AG04450 (cell line): Measurements from ENCODE around the gene PGM2. TPM values are rescaled to one million over a fixed set of nuclear protein-coding genes. Genes with fewer than 3 reads are reported as not detected.

Experiments
- CTCF ChIA-PET: fragments of 300-600, 350-600 bp; formaldehyde crosslinking; extraction: SDS; loops from one replicate; lab custom pipeline; 2022; ENCODE audit warnings: antibody characterized with exemption, inconsistent platforms; lab: Charles Lee
- POLR2A ChIA-PET: fragments of 350-600 bp; formaldehyde crosslinking; extraction: SDS; loops from one replicate; lab custom pipeline; 2021; ENCODE audit warnings: antibody characterized with exemption, inconsistent platforms; lab: Yijun Ruan, JAX
- DNase-seq: peaks from one replicate; pipeline ENCODE4 v3.0.0-alpha.2; 2011; ENCODE audit warnings: low read depth, low spot score
- H3K27ac ChIP-seq: one replicate; pipeline ENCODE4 v1.5.1; 2012; ENCODE audit warnings: low read depth, low read length, control low read depth
- H3K27me3 ChIP-seq: one replicate; pipeline ENCODE4 v1.6.0; 2012; ENCODE audit warnings: low read length; ENCODE audit not compliant: control insufficient read depth, insufficient read depth
- H3K4me3 ChIP-seq: 2 replicates; pipeline ENCODE4 v1.5.1; 2011; ENCODE audit warnings: mild to moderate bottlenecking, low read depth, low read length, control low read depth
- H3K9me3 ChIP-seq: 2 replicates; pipeline ENCODE4 v1.5.1; 2012; ENCODE audit warnings: low read length; ENCODE audit not compliant: control insufficient read depth, insufficient read depth
- polyA plus RNA-seq: library from polyadenylated mRNA; depleted of rRNA; stranded (reverse); fragments of >200 nt; gene quantifications from 2 replicates; pipeline ENCODE4 v1.2.3, GENCODE V29; 2011
- TF ChIP-seq, protein P1 (sequence below): IDR thresholded peaks from 2 replicates; pipeline ENCODE4 v1.5.1; 2011; ENCODE audit warnings: low read depth, low read length, control low read depth, inconsistent platforms

PGM2 gene
- polyA plus RNA-seq, 1 experiment: 24.1 TPM

GRCh38 chr4:37865450-37865849 lies 39.0 kb downstream of the PGM2 start:
- no peaks in the 10 kb centered on the region for H3K27me3 ChIP-seq
- ChIA-PET CTCF (no interaction called here), POLR2A (no interaction called here)
- no peak overlapping the region for H3K27ac ChIP-seq
- TF ChIP-seq, protein P1, sequence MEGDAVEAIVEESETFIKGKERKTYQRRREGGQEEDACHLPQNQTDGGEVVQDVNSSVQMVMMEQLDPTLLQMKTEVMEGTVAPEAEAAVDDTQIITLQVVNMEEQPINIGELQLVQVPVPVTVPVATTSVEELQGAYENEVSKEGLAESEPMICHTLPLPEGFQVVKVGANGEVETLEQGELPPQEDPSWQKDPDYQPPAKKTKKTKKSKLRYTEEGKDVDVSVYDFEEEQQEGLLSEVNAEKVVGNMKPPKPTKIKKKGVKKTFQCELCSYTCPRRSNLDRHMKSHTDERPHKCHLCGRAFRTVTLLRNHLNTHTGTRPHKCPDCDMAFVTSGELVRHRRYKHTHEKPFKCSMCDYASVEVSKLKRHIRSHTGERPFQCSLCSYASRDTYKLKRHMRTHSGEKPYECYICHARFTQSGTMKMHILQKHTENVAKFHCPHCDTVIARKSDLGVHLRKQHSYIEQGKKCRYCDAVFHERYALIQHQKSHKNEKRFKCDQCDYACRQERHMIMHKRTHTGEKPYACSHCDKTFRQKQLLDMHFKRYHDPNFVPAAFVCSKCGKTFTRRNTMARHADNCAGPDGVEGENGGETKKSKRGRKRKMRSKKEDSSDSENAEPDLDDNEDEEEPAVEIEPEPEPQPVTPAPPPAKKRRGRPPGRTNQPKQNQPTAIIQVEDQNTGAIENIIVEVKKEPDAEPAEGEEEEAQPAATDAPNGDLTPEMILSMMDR: no peak
- no peak overlapping the region for H3K4me3 ChIP-seq
- H3K9me3 ChIP-seq: no peaks in the 10 kb centered on the region
- DNase-seq: no peak

GRCh38 chr4:37867102-37867501 lies 40.6 kb downstream of the PGM2 start:
- no peak for DNase-seq
- Histone ChIP-seq H3K9me3 (no peaks in the 10 kb centered on the region), H3K27me3 (no peaks in the 10 kb centered on the region), H3K4me3 (no peak overlapping the region), H3K27ac (no peak overlapping the region)
- ChIA-PET CTCF (interaction anchor here (0.5 kb wide), 1 partner anchor 17 kb away, joined by 4 read pairs; no protein-coding TSS in a partner anchor), POLR2A (no interaction called here)
- TF ChIP-seq, protein P1: no peak

DNA sequence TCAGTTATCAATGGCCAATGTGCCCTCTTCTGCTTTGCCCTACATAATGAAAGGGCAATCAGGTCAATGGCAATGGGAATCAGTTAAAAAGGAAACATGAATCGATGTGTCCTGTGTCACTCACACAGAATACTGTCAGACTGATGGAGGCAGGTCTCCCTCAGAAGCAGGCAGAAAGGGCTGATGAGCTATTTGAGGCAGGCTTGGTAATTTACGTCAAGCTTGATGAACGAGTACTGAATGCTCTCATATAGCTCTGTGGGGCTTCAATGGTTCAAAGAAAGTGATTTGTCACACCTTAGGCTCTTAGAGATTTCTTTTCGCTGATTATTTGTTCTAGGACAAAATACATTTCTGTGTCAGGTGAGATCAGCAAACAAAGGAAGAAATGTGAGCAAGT lies 41.8 kb downstream of the PGM2 start:
- H3K9me3 ChIP-seq: no peaks in the 10 kb centered on the region
- POLR2A ChIA-PET: no interaction called here
- no peak overlapping the region for H3K4me3 ChIP-seq
- TF ChIP-seq, protein P1: no peak
- H3K27ac ChIP-seq: no peak overlapping the region
- DNase-seq: no peak
- no peaks in the 10 kb centered on the region for H3K27me3 ChIP-seq
- CTCF ChIA-PET: no interaction called here

- Histone ChIP-seq H3K27ac (no peak overlapping the region), H3K9me3 (no peaks in the 10 kb centered on the region), H3K27me3 (no peaks in the 10 kb centered on the region), H3K4me3 (no peak overlapping the region)
- ChIA-PET POLR2A (no interaction called here), CTCF (no interaction called here)
- DNase-seq: no peak
- TF ChIP-seq, protein P1: no peak
Observed at GRCh38 chr4:37872310-37872988, 46.0 kb downstream of the PGM2 start.

DNA sequence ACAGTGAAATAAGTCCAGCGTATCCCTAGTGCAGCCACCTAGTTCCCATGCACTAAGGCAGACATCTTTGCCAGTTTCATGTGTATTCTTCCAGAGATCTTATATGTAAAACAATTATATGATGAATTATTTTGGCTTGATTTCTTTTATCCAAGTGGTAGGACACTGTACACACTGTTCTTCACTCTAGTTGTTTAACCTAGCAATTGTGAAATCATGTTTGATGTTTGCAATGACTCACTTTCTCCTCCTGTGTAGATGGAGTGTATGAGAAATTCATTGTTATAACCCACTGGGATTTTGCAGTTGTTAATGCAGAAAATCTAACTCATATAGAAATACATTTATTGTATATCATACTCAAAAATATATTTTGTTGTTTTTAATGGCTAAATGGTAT lies 46.9 kb downstream of the PGM2 start:
- Histone ChIP-seq H3K4me3 (no peak overlapping the region), H3K27ac (no peak overlapping the region), H3K9me3 (no peaks in the 10 kb centered on the region), H3K27me3 (no peaks in the 10 kb centered on the region)
- no peak for DNase-seq
- TF ChIP-seq, protein P1: no peak
- ChIA-PET CTCF (no interaction called here), POLR2A (no interaction called here)
